Mononuclear cell (primary cell): ENCODE measurements around the gene MAS1. TPM values are rescaled to one million over a fixed set of nuclear protein-coding genes. Genes with fewer than 3 reads are reported as not detected.

Source experiments
- H3K27me3 ChIP-seq: 2 replicates; pipeline ENCODE4 v1.6.0; 2011; ENCODE audit warnings: low read length, control low read depth; ENCODE audit not compliant: insufficient read depth
- H3K4me1 ChIP-seq: 2 replicates; pipeline ENCODE4 v1.5.1; 2011; ENCODE audit warnings: mild to moderate bottlenecking, low read length, control low read depth; ENCODE audit not compliant: insufficient read depth
- H3K4me3 ChIP-seq: 2 replicates; pipeline ENCODE4 v1.5.1; 2011; ENCODE audit warnings: mild to moderate bottlenecking, low read length, moderate library complexity
- H3K9me3 ChIP-seq: 2 replicates; pipeline ENCODE4 v1.5.1; 2011; ENCODE audit warnings: low read depth, mild to moderate bottlenecking, control low read depth, low read length
- total RNA-seq: library from RNA; depleted of rRNA; stranded (reverse); fragments of >200 nt; gene quantifications from one replicate; pipeline ENCODE4 v1.2.3, GENCODE V29; 2012

MAS1 gene
- total RNA-seq, 1 donor: 0.10 TPM

DNA sequence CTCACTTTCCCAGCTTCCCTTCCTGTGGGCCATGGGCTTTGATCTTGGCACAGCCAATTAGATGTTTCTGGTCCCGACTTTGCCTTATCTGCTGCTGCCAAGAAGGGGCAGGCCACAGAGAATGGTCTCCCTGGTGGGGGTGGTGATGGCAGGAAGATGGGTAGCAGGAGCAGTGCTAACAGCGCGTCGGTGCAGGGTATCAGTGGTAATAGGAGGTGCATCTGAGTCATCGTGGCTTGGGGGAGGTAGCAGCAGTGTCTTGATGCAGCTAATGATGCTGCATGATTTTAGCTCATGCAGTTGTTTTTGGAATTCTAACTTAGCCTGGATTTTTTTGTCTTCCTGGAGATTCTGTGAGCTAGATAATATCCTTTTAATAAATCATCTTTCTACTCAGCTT, 18.9 kb upstream of the MAS1 start:
- Histone ChIP-seq H3K27me3 (no peaks in the 10 kb centered on the region), H3K9me3 (no peaks in the 10 kb centered on the region), H3K4me1 (no peaks in the 10 kb centered on the region), H3K4me3 (no peak overlapping the region)

DNA sequence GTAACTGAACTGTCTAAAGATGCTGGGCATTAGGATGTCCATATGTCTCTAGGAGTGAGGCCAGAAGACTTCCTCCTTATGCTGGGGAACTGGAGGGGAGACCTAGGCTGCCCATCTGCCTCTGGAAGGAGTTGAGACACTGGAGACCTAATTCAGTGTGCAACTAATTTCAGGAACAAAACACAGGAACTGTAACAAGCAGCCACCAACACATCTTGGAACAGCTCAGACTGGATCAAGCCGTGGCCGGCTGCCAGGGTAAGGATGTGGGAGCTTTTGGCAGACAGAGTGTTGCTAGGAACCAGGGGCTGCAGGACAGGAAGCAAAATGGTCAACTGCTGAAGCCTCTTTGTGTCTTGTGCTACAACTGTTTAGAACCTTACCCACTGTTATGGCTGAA, 16.4 kb upstream of the MAS1 start:
- Histone ChIP-seq H3K9me3 (no peaks in the 10 kb centered on the region), H3K27me3 (no peaks in the 10 kb centered on the region), H3K4me3 (no peak overlapping the region), H3K4me1 (no peaks in the 10 kb centered on the region)

DNA sequence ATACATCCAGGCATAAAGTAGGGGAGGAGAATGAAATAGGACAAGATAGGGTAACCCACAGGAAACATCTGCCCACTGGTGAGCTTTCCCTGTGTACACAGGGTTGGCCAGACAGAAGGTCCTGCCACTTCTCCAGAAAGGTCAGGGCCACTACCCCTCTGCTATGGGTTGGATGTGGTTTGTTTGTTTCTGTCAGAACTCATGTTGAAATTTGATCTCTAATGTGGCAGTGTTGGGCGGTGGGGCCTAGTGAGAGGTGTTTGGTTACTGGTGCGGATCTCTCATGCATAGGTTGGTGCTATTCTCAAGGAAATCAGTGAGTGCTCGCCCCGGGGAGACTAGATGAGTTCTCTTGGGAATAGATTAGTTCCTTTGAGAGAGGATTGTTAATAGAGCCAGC, 15.6 kb upstream of the MAS1 start:
- Histone ChIP-seq H3K4me3 (no peak overlapping the region), H3K27me3 (no peaks in the 10 kb centered on the region), H3K9me3 (no peaks in the 10 kb centered on the region), H3K4me1 (no peaks in the 10 kb centered on the region)

DNA sequence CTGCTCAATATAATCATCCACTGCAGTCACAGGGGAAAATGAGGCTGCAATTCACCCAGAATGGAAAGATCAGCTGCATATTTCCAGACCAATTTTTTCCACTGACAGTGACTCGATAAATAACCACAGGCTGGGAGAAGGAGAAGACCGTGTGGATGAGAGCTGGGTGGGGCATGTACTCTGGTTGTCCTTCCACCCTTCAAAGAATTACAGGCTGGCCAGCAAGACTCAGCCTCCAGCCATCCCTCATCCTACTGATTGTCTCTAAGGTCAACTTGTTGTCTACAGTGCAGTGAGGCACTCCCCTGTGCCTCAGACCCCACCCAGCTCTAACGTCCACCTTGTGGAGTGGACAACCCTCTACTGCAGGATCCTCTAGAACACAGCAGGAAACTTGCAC, 14.5 kb upstream of the MAS1 start:
- no peaks in the 10 kb centered on the region for H3K4me1 ChIP-seq
- H3K27me3 ChIP-seq: no peaks in the 10 kb centered on the region
- H3K4me3 ChIP-seq: no peak overlapping the region
- no peaks in the 10 kb centered on the region for H3K9me3 ChIP-seq

DNA sequence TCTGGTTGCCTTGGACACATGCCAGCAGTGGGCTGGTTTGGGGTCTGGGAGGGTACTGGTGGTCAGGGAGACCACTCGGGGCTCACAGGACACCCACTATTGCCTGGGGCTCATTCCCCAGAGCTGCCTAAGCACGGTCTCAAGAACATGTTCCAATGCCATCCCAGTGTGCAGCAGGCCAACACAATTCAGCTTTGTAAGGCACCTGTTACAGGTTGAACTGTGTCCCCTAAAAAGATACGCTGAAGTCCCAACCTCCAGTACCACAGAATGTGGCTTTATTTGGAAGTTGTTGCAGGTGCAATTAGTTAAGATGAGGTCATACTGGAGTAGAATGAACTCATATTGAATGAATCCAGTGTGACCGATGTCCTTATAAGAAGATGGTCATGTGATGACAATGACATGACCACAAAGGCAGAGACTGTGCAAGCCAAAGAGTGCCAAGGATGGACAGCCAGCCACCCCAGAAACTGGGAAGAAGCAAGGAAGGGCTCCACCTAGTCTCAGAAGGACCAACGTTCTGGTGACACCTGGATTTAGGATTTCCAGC, 13.5 kb upstream of the MAS1 start:
- Histone ChIP-seq H3K4me1 (no peaks in the 10 kb centered on the region), H3K27me3 (no peaks in the 10 kb centered on the region), H3K9me3 (no peaks in the 10 kb centered on the region), H3K4me3 (no peak overlapping the region)

DNA sequence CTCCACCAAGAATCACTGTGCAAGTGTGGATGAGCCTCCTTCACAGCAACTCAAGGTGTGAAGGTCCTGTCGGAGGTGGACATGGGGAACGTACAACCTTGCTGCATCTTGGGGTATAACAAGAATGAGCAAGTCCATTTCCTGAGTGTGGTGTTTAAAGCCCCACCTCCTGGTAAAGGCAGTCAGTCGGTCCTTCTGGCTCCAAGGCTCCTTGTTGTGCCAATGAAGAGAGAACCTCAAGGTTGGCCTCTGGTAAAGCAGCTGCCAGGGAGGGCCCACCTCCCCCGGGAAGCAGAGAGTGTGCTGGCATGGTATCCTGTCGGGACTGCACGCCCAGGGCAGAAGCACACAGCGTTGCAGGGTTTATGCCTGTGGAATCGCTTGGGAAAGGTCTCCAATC, 12.4 kb upstream of the MAS1 start:
- Histone ChIP-seq H3K9me3 (no peaks in the 10 kb centered on the region), H3K4me1 (no peaks in the 10 kb centered on the region), H3K4me3 (no peak overlapping the region), H3K27me3 (no peaks in the 10 kb centered on the region)

DNA sequence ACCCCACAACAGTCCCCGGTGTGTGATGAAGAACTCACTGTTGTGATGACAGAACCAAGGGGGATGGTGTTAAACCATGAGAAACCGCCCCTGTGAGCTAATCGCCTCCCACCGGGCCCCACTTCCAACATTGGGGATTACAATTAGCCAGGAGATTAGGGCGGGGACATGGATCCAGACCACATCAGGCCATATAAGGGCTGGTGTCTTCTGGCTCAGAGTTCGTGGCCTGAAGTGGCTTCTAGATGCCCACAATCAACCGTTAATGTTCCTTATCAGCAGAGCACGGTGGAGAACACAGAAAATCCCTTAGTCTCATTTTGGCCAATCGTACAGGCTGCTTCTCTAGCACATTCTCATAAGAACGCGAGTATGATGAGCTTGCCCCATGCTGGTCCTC, 10.9 kb upstream of the MAS1 start:
- Histone ChIP-seq H3K4me1 (no peaks in the 10 kb centered on the region), H3K9me3 (no peaks in the 10 kb centered on the region), H3K27me3 (no peaks in the 10 kb centered on the region)

DNA sequence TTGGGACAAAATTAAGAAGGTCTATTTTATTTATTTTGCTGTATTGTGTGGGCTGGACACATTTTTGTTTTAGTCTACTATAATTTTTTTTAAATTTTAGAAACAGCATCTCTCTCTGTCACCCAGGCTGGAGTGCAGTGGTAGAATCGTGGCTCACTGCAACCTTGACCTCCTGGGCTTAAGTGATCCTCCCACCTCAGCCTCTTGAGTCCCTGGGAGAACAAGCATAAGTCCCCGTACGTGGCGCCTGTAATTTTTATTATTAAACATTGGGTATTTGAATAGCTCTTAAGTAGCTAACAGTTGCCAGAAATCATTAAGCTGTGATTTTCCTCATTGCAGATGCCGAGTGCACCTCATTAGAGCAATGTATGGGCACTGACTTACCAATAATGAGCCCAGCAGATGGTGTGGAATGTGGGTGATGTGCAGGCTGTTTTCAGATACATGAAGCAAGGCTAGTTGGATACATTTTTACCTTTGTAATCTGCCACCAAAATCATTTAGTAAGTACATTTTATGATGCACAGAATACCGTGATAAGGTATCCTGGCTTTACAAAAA, 10.3 kb upstream of the MAS1 start:
- H3K9me3 ChIP-seq: no peaks in the 10 kb centered on the region
- H3K4me1 ChIP-seq: no peaks in the 10 kb centered on the region
- H3K27me3 ChIP-seq: no peaks in the 10 kb centered on the region
- no peak overlapping the region for H3K4me3 ChIP-seq

More for the DNA sequence above, 10.9 kb upstream of the MAS1 start:
- H3K4me3 ChIP-seq: no peak overlapping the region

DNA sequence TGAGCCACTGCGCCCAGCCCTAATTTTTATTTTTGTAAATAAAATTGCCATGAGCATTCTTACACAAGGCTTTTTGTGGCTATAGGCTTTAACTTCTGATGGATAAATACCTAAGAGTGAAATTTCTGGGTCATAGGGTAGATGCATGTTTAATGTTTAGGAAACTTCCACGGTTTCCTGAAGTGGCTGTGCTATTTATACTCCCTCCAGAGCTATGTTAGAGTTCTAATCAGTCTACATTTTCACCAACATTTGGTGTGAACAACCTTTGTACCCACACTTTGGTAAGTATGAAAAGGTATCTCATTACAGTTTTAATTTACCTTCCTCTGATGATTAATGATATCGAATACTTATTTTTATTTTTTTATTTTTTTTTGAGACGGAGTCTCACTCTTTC, 6.1 kb upstream of the MAS1 start:
- Histone ChIP-seq H3K4me3 (no peak overlapping the region), H3K9me3 (no peaks in the 10 kb centered on the region), H3K27me3 (no peaks in the 10 kb centered on the region), H3K4me1 (no peaks in the 10 kb centered on the region)

DNA sequence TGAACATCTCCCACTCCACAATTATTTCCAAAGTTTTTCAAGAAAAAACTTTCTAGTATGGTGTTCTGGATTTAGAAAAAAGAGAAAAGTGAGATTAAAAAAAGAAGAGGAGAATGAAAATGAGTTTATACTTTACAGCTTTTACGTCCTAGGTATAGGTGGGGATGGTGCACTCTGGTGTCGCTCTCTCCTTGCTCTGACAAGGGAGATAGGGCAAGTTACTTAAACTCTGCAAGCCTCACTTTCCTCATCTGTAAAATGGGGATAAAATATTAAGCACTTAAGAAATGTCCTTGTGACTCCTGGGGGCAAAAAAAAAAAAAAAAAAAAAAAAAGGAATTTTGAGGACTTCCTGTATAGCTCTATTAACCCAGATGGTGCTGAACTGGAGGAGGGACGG, 4.5 kb upstream of the MAS1 start:
- Histone ChIP-seq H3K27me3 (peaks cover 3% of the 10 kb centered on the region), H3K9me3 (no peaks in the 10 kb centered on the region), H3K4me1 (no peaks in the 10 kb centered on the region), H3K4me3 (no peak overlapping the region)

DNA sequence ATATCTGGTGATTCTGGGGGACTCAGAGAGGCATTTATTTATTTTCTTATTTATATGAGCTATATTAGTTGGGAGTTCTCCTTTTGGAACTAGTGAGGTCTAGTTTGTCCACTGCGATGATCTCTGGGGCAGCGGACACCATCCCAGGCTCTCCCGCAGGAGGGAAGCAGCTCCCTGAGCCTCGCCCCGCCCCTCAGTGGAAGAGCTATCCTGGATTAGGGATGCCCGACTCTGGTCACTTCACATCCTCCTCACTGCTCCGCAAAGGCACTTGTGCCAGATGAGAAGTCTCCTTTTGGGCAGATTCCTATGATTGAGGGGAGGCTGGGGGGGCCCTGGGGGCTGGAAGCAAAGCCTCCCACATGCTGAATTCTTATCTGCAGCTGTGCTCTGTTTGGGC, 3.6 kb upstream of the MAS1 start:
- Histone ChIP-seq H3K4me3 (no peak overlapping the region), H3K27me3 (peaks cover 10% of the 10 kb centered on the region), H3K4me1 (no peaks in the 10 kb centered on the region), H3K9me3 (no peaks in the 10 kb centered on the region)

DNA sequence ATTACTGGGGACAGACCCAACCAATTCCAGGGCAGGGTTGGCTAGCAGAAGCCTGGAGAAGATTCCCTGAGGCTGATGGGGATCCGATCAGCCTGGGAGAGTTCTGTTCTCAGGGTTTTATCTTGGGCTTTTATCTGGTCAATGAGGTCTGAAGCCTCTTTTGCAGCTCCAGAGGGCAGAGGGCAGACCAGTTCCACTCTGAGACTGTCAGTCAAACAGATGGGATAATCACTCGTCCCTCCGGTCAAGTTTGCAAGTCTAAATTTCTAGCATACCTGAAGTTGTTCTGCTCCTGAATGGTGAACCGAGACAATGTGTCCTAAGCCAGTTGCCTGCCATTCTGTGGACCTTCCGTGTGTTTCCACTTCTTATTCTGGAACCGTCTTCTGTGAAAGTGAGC, 3.0 kb upstream of the MAS1 start:
- H3K4me3 ChIP-seq: no peak overlapping the region
- no peaks in the 10 kb centered on the region for H3K9me3 ChIP-seq
- H3K27me3 ChIP-seq: peaks cover 13% of the 10 kb centered on the region
- no peaks in the 10 kb centered on the region for H3K4me1 ChIP-seq

DNA sequence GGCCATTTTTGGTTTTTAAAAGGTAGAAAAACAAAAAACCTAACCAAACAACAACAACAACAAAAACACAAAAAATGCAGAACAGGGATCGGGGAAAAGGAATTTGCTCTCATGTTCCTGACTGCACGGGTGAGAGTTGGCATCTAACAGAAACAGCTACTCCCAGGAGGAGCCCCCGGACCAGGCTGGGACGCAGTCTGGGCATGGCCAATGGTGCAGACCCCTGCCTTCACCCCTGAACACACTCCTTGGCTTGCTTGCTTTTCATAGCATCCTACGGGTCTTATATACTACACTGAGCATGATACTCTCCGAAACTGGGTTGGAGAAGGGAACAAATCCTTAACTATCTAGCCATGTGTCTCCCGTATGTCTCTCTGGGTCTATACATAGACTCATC, 587 bp upstream of the MAS1 start:
- no peaks in the 10 kb centered on the region for H3K9me3 ChIP-seq
- peaks cover 13% of the 10 kb centered on the region for H3K27me3 ChIP-seq
- no peak overlapping the region for H3K4me3 ChIP-seq
- no peaks in the 10 kb centered on the region for H3K4me1 ChIP-seq

DNA sequence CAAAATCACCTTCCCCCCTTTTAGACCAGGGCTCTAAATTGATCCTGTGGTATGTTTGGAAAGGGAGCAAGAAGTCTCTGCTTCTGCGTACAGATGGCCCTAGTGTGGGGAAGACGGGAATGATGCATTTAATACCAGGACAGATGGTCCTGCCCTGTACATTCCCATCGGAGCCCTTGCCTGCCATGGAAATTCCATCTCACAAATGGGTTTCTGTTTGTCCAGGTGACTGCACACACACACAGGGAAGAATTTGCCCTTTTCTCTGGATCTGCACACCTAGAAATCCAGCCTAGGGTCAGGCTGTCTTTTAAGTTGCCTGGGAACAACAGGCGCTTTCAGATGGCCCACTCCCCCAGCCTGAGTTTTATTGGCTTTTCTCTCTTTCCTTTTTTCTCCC, 1.3 kb downstream of the MAS1 start:
- Histone ChIP-seq H3K4me3 (no peak overlapping the region), H3K4me1 (no peaks in the 10 kb centered on the region), H3K9me3 (no peaks in the 10 kb centered on the region), H3K27me3 (peaks cover 13% of the 10 kb centered on the region)

DNA sequence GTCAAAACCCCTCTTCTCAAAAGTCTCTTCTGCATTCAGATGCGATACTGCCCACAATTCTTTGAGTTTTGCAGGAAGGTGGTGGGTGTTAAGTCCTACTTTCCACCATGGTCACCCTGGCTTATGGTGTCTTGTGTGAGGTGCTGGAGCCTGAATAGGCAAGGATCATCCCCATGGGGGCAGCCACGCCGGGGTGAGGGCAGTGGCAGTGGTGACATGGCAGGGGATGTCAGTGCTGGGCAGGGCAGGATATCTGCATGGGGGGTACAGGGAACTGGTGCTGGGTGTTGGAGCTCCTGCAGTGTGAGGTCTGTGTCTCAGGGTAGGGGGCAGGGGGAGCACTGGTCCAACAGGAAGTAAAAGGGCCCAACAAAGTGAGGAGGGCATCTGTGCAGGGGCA, 2.3 kb downstream of the MAS1 start:
- Histone ChIP-seq H3K4me3 (no peak overlapping the region), H3K4me1 (no peaks in the 10 kb centered on the region), H3K27me3 (peaks cover 13% of the 10 kb centered on the region), H3K9me3 (no peaks in the 10 kb centered on the region)

DNA sequence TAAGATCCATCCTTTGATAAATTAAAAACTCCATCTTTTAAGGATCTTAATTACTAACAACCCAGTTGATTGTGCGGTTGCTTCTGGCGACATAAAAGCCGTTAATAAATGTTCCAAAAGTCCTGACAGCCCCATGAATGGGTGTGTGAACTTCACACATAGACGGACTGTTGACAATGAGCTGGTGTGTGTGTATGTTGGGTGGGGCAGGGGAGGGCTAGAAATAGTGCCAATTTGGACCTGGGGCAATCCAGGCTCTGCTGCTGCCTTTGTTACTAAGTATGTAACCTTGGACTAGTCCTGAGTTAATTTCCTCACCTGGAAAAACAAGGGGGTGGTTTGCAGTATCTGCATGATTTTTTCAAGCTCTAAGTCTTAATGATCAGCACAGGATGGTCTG, 4.2 kb downstream of the MAS1 start:
- H3K4me1 ChIP-seq: no peaks in the 10 kb centered on the region
- H3K4me3 ChIP-seq: no peak overlapping the region
- H3K27me3 ChIP-seq: peaks cover 12% of the 10 kb centered on the region
- no peaks in the 10 kb centered on the region for H3K9me3 ChIP-seq
